ENCODE measurements around the gene NT5C1A. TPM values are rescaled to one million over a fixed set of nuclear protein-coding genes. Genes with fewer than 3 reads are reported as not detected.

Gene NT5C1A
- total RNA-seq, 1 donor from 2014 or later = 2.9 TPM

- DNase-seq (ENCODE audit: low spot score) = no peak
Measured at GRCh38 chr1:39637361-39637760, 34.5 kb downstream of the NT5C1A start.

GRCh38 chr1:39635871-39636210 lies 36.1 kb downstream of the NT5C1A start:
- no peak for DNase-seq (ENCODE audit: low spot score)

GRCh38 chr1:39635205-39635870 lies 36.6 kb downstream of the NT5C1A start:
- no peak for DNase-seq (ENCODE audit: low spot score)

GRCh38 chr1:39633422-39633821 lies 38.5 kb downstream of the NT5C1A start:
- no peak for DNase-seq (ENCODE audit: low spot score)

- peak; percentile 44 for DNase-seq (ENCODE audit: low spot score)
Measured at GRCh38 chr1:39632682-39633417, 39.1 kb downstream of the NT5C1A start.

GRCh38 chr1:39632323-39632681 lies 39.6 kb downstream of the NT5C1A start:
- DNase-seq (ENCODE audit: low spot score) = no peak

- DNase-seq (ENCODE audit: low spot score) = no peak
Measured at GRCh38 chr1:39631361-39632322, 40.3 kb downstream of the NT5C1A start.

GRCh38 chr1:39628807-39629350 lies 43.0 kb downstream of the NT5C1A start:
- no peak for DNase-seq (ENCODE audit: low spot score)

GRCh38 chr1:39626646-39627045 lies 45.3 kb downstream of the NT5C1A start:
- no peak for DNase-seq (ENCODE audit: low spot score)

GRCh38 chr1:39625462-39626273 lies 46.2 kb downstream of the NT5C1A start:
- peak; percentile 85 for DNase-seq (ENCODE audit: low spot score)

- DNase-seq (ENCODE audit: low spot score) = no peak
Measured at GRCh38 chr1:39625009-39625408, 46.9 kb downstream of the NT5C1A start.

- DNase-seq (ENCODE audit: low spot score) = no peak
Measured at GRCh38 chr1:39623053-39623452, 48.9 kb downstream of the NT5C1A start.

- DNase-seq (ENCODE audit: low spot score) = no peak
Measured at GRCh38 chr1:39622427-39622826, 49.5 kb downstream of the NT5C1A start.

- no peak for DNase-seq (ENCODE audit: low spot score)
Measured at GRCh38 chr1:39620659-39621165, 51.2 kb downstream of the NT5C1A start.

GRCh38 chr1:39617488-39618049 lies 54.3 kb downstream of the NT5C1A start:
- DNase-seq (ENCODE audit: low spot score) = no peak

- no peak for DNase-seq (ENCODE audit: low spot score)
Measured at GRCh38 chr1:39615086-39615673, 56.7 kb downstream of the NT5C1A start.

- DNase-seq (ENCODE audit: low spot score) = no peak
Measured at GRCh38 chr1:39614488-39614887, 57.4 kb downstream of the NT5C1A start.

- no peak for DNase-seq (ENCODE audit: low spot score)
Measured at GRCh38 chr1:39613250-39613649, 58.7 kb downstream of the NT5C1A start.

GRCh38 chr1:39609618-39610331 lies 62.1 kb downstream of the NT5C1A start:
- peak; percentile 37 for DNase-seq (ENCODE audit: low spot score)
